Measurements from ENCODE around the gene NFIA.

NFIA gene

DNA sequence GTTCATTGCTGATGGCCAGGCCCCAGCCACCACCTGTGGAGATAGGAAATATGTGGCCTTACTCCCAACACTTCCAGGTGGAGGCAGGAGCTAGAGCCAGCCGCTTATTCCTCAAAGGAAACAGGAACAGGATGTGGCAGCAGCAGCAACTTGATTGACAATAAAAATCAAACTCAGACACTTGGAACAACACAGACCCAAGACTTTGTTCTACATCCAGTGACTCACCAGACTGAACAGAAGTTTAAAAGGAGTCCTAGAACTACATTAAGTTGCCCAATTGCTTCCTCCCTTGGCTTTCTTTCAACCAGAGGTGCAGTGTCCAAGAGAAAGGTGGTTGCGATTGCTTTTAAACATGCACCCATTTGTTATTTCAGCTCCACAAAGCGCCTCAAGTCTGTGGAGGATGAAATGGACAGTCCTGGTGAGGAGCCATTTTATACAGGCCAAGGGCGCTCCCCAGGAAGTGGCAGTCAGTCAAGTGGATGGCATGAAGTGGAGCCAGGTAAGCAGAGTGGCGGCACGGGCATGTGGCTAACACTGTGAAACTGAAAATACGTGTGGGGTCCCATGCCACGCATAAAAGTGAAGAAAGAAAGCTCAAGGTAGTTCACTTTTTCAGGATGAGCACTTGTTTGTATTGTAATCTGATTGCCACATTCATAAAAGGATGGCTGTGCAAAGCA lies 276.6 kb downstream of the NFIA start:
- Histone ChIP-seq H3K27me3 (ENCODE audit: control insufficient read depth, insufficient read depth, low read length, poor library complexity, severe bottlenecking) (no peaks in the 10 kb centered on the region), H3K36me3 (ENCODE audit: control insufficient read depth, insufficient read depth, low read length) (no peaks in the 10 kb centered on the region), H3K4me3 (ENCODE audit: insufficient read depth, low read depth, low read length) (no peak overlapping the region), H3K4me1 (ENCODE audit: control insufficient read depth, insufficient read depth, low read length) (no peaks in the 10 kb centered on the region), H3K9me3 (ENCODE audit: control insufficient read depth, low read length) (no peaks in the 10 kb centered on the region), H3K27ac (ENCODE audit: insufficient read depth, low read depth, low read length, poor library complexity, severe bottlenecking) (no peak overlapping the region)
- WGBS, 2 experiments, result 97% methylated on average over 8 of the region's 8 CpGs

DNA sequence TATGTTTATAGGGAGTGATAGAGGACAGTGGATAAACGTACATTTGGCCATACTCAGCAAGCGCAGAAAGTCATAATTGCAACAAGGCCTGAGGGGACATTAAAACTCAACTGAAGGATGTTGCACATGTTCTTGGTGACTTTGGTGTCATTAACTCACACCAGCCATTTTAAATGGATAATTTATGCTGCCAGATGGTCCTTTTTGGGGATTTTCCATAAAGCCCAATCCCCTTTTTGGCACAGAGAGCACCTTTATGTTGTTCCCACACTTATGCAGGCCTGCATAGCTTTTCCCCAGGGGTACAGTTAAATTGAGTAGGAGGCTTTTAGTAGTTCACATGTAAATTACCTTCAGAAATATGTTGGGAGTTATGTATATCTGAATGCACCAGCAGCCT lies 279.6 kb downstream of the NFIA start:
- Histone ChIP-seq H3K4me1 (ENCODE audit: control insufficient read depth, insufficient read depth, low read length) (no peaks in the 10 kb centered on the region), H3K36me3 (ENCODE audit: control insufficient read depth, insufficient read depth, low read length) (no peaks in the 10 kb centered on the region), H3K27ac (ENCODE audit: insufficient read depth, low read depth, low read length, poor library complexity, severe bottlenecking) (no peak overlapping the region), H3K4me3 (ENCODE audit: insufficient read depth, low read depth, low read length) (no peak overlapping the region), H3K27me3 (ENCODE audit: control insufficient read depth, insufficient read depth, low read length, poor library complexity, severe bottlenecking) (no peaks in the 10 kb centered on the region), H3K9me3 (ENCODE audit: control insufficient read depth, low read length) (no peaks in the 10 kb centered on the region)
- WGBS, 2 experiments, result 92 to 97% methylated on average over 2 of the region's 2 CpGs

DNA sequence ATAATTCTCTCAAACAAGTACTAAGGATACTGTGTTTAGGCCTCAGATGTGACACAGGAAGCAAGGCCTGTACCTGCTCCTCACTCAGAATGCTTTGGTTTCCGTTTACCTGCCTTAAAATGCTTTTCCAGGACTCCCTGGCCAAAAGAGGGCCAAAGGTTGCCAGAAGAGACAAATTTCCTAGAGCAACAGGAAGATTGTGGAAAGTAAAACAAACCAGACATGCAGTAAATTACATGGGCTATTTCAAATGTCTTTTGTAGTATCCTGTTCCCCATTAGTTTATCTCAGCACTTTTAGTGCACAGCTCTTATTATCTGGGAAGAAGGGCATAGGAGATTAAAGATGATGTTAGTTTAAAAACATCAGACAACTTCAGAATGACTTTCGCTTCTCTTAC lies 280.0 kb downstream of the NFIA start:
- Histone ChIP-seq H3K4me1 (ENCODE audit: control insufficient read depth, insufficient read depth, low read length) (no peaks in the 10 kb centered on the region), H3K4me3 (ENCODE audit: insufficient read depth, low read depth, low read length) (no peak overlapping the region), H3K36me3 (ENCODE audit: control insufficient read depth, insufficient read depth, low read length) (no peaks in the 10 kb centered on the region), H3K9me3 (ENCODE audit: control insufficient read depth, low read length) (no peaks in the 10 kb centered on the region), H3K27ac (ENCODE audit: insufficient read depth, low read depth, low read length, poor library complexity, severe bottlenecking) (no peak overlapping the region), H3K27me3 (ENCODE audit: control insufficient read depth, insufficient read depth, low read length, poor library complexity, severe bottlenecking) (no peaks in the 10 kb centered on the region)
- WGBS, 2 experiments, result 91 to 98% methylated on average over 2 of the region's 2 CpGs

DNA sequence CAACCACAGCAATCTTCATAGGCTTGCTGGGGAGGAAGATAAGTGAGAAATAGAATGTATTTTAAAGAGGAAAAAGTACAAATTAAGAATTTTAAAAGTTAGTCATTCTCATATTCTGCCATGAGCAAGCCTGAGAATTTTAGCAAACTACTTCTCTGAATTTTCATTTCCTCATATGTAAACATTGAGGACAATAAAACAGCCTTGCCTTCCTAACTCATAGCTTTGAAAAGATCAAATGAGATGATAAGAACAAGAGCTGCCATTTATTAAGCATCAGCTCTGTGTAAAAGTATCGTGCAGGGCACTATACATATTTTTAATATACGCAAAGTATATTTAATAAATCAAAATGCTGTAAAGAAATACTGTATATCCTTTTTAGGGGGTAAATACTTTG lies 286.0 kb downstream of the NFIA start:
- H3K4me1 ChIP-seq (ENCODE audit: control insufficient read depth, insufficient read depth, low read length), result no peaks in the 10 kb centered on the region
- no peaks in the 10 kb centered on the region for H3K27me3 ChIP-seq (ENCODE audit: control insufficient read depth, insufficient read depth, low read length, poor library complexity, severe bottlenecking)
- no peak overlapping the region for H3K27ac ChIP-seq (ENCODE audit: insufficient read depth, low read depth, low read length, poor library complexity, severe bottlenecking)
- H3K4me3 ChIP-seq (ENCODE audit: insufficient read depth, low read depth, low read length), result no peak overlapping the region
- no peaks in the 10 kb centered on the region for H3K36me3 ChIP-seq (ENCODE audit: control insufficient read depth, insufficient read depth, low read length)
- H3K9me3 ChIP-seq (ENCODE audit: control insufficient read depth, low read length), result no peaks in the 10 kb centered on the region
- no CpG with 5 or more reads among the region's 2 CpGs for WGBS, 2 experiments

DNA sequence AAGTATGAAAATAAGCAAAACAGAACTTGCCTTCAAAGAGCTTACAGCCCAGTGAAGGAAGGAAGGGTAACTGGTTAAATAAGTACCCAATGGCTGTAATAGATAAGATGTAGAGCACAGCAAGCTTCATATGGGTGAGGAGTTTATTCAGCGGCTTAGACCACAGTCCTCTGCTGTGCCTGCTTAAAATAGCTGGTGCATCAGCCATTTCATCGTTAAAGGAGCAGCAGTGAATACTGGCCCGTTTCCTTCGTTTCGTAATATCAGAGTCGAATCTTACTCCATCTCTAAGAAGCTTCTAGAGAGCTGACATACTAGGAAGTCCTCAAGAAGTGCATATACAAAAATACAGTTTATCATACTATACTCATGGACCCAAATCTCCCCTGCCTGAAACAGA lies 286.5 kb downstream of the NFIA start:
- Histone ChIP-seq H3K27me3 (ENCODE audit: control insufficient read depth, insufficient read depth, low read length, poor library complexity, severe bottlenecking) (no peaks in the 10 kb centered on the region), H3K36me3 (ENCODE audit: control insufficient read depth, insufficient read depth, low read length) (no peaks in the 10 kb centered on the region), H3K4me3 (ENCODE audit: insufficient read depth, low read depth, low read length) (no peak overlapping the region), H3K4me1 (ENCODE audit: control insufficient read depth, insufficient read depth, low read length) (no peaks in the 10 kb centered on the region), H3K9me3 (ENCODE audit: control insufficient read depth, low read length) (no peaks in the 10 kb centered on the region), H3K27ac (ENCODE audit: insufficient read depth, low read depth, low read length, poor library complexity, severe bottlenecking) (no peak overlapping the region)
- WGBS, 2 experiments, result 89 to 94% methylated on average over 6 of the region's 6 CpGs

DNA sequence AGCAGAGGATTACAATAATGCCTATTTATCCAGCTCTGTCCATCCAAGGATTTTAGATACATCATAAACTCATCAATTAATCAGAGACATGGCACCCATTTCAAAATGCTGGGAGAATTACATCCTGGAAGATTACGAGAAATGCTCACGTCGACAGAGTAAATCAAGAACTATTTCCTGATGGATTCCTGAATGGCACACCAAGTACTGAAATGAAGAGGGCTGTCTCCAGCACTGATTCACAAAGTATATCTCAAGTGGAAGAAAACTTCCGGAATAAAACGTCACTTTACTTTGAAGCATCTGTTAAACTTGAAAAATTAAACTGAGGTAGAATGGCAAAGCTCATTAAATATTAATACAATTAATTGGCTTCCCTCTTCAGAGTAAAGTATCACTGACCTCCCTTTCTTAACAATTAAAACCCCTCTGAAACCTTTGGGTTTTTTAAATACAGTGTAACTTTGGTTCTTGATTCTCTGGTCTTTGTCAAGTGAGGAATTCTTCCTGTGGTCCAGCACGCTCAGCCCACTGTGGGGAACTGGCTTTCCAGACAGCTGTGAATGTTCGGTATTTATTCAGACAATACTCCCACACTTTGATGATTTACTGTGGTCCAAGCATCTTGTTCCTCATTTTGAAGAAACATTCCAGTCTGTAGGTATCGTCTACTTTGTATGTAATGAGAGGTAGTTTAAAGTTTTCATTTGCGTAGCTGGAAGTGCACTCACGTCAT lies 288.0 kb downstream of the NFIA start:
- H3K9me3 ChIP-seq (ENCODE audit: control insufficient read depth, low read length), result no peaks in the 10 kb centered on the region
- H3K36me3 ChIP-seq (ENCODE audit: control insufficient read depth, insufficient read depth, low read length), result no peaks in the 10 kb centered on the region
- H3K4me3 ChIP-seq (ENCODE audit: insufficient read depth, low read depth, low read length), result no peak overlapping the region
- H3K27me3 ChIP-seq (ENCODE audit: control insufficient read depth, insufficient read depth, low read length, poor library complexity, severe bottlenecking), result no peaks in the 10 kb centered on the region
- H3K27ac ChIP-seq (ENCODE audit: insufficient read depth, low read depth, low read length, poor library complexity, severe bottlenecking), result no peak overlapping the region
- 96 to 98% methylated on average over 10 of the region's 10 CpGs for WGBS, 2 experiments
- no peaks in the 10 kb centered on the region for H3K4me1 ChIP-seq (ENCODE audit: control insufficient read depth, insufficient read depth, low read length)

DNA sequence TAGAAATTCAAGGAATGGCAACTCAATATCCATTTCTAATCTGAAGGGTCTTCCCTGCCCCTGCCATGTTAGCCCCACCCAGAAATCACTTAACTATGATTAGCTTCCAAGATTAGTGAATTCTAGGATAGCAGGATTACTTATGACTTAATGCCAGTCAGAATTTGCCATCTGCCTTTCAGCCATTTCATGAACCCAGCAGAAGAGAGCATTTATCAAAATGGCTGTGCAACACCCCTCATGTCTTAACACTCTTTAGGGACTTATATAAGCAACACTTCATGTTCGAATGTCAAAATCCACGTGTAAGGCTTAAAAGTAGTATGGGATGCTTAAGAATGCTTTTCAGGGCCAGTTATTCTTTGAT lies 288.5 kb downstream of the NFIA start:
- Histone ChIP-seq H3K9me3 (ENCODE audit: control insufficient read depth, low read length) (no peaks in the 10 kb centered on the region), H3K27me3 (ENCODE audit: control insufficient read depth, insufficient read depth, low read length, poor library complexity, severe bottlenecking) (no peaks in the 10 kb centered on the region), H3K4me1 (ENCODE audit: control insufficient read depth, insufficient read depth, low read length) (no peaks in the 10 kb centered on the region), H3K4me3 (ENCODE audit: insufficient read depth, low read depth, low read length) (no peak overlapping the region), H3K27ac (ENCODE audit: insufficient read depth, low read depth, low read length, poor library complexity, severe bottlenecking) (no peak overlapping the region), H3K36me3 (ENCODE audit: control insufficient read depth, insufficient read depth, low read length) (no peaks in the 10 kb centered on the region)
- WGBS, 2 experiments, result 75 to 97% methylated on average over 2 of the region's 2 CpGs

DNA sequence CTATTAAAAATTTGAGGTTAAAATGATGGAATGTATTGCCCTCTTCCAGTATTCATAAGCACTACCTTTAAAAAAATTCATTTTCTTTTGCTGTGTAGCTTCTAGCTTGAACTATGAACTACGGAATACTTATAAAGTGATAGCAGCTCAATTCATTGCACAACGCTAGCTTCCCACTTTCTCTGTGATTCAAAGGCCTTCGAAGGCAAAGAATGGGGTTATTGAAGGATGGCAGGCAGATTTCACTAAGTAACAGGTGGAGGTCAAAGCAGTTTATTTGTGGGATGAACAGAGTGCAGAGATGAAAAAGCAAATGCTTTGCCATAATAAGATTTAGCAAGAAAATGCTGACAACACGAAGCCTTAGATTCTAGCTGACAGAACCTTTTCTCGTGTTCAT lies 290.6 kb downstream of the NFIA start:
- Histone ChIP-seq H3K9me3 (ENCODE audit: control insufficient read depth, low read length) (no peaks in the 10 kb centered on the region), H3K27ac (ENCODE audit: insufficient read depth, low read depth, low read length, poor library complexity, severe bottlenecking) (no peak overlapping the region), H3K4me3 (ENCODE audit: insufficient read depth, low read depth, low read length) (no peak overlapping the region), H3K27me3 (ENCODE audit: control insufficient read depth, insufficient read depth, low read length, poor library complexity, severe bottlenecking) (no peaks in the 10 kb centered on the region), H3K36me3 (ENCODE audit: control insufficient read depth, insufficient read depth, low read length) (no peaks in the 10 kb centered on the region), H3K4me1 (ENCODE audit: control insufficient read depth, insufficient read depth, low read length) (no peaks in the 10 kb centered on the region)
- WGBS, 2 experiments, result 89 to 95% methylated on average over 5 of the region's 5 CpGs

DNA sequence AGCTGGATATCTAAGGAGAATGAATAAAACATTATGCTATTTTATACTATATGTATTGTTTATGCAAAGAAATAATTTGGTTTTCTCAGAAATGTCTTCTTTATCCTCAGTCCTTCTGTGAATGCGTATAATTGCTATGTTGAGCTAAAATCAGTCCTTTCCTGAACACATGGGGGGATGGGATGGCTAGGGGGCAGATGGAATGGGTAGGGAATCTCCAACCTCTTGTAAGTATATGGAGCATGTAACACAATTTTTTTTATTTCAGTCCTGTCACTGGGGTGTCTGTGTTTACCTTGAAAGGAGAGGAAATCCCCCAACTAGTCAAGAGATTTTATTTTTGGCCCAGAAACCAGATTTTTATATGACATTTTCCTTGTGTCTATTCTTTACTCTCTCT lies 291.8 kb downstream of the NFIA start:
- H3K4me1 ChIP-seq (ENCODE audit: control insufficient read depth, insufficient read depth, low read length), result no peaks in the 10 kb centered on the region
- H3K27ac ChIP-seq (ENCODE audit: insufficient read depth, low read depth, low read length, poor library complexity, severe bottlenecking), result no peak overlapping the region
- H3K27me3 ChIP-seq (ENCODE audit: control insufficient read depth, insufficient read depth, low read length, poor library complexity, severe bottlenecking), result no peaks in the 10 kb centered on the region
- H3K36me3 ChIP-seq (ENCODE audit: control insufficient read depth, insufficient read depth, low read length), result no peaks in the 10 kb centered on the region
- H3K9me3 ChIP-seq (ENCODE audit: control insufficient read depth, low read length), result no peaks in the 10 kb centered on the region
- 92 to 95% methylated on average over 1 of the region's 1 CpG for WGBS, 2 experiments
- H3K4me3 ChIP-seq (ENCODE audit: insufficient read depth, low read depth, low read length), result no peak overlapping the region

DNA sequence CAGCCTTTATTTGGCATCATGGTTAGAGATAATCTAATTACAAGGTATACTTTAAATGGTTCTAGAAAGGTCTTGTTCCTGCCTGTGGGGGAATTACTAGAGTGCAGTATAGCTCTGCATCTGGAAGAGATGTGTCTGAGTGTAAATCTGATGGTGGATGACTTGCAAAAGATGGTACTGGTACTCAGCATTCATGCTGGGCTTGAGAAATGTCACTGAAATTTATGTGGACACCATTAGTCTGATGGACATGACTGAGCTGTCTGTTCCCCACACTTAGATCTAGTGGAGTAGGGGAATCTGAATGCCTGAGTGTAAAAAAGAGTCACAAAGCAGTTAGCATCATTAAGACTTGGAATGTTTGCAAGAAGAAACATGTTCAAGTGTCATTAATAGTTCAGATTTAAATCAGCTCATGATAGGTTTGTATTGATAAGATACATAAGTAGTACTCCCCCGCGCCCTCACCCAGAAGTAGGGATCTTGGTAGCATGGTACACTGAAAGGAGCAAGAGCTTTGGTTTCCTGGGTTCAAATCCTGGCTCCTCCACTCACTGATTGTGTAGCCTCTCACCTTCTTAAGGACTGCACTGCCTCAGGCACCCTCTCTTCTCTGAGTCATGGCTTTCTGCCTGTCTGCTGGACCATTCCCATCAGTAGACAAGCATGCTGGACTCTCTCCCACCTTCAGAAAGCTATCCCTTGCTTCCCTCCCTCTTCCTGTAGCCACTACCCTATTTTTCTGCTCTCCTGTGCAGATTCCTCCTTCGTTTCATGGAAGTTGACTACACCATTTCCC lies 292.9 kb downstream of the NFIA start:
- H3K9me3 ChIP-seq (ENCODE audit: control insufficient read depth, low read length), result no peaks in the 10 kb centered on the region
- 95 to 97% methylated on average over 3 of the region's 3 CpGs for WGBS, 2 experiments
- no peaks in the 10 kb centered on the region for H3K27me3 ChIP-seq (ENCODE audit: control insufficient read depth, insufficient read depth, low read length, poor library complexity, severe bottlenecking)
- H3K36me3 ChIP-seq (ENCODE audit: control insufficient read depth, insufficient read depth, low read length), result no peaks in the 10 kb centered on the region
- H3K4me1 ChIP-seq (ENCODE audit: control insufficient read depth, insufficient read depth, low read length), result no peaks in the 10 kb centered on the region
- H3K4me3 ChIP-seq (ENCODE audit: insufficient read depth, low read depth, low read length), result no peak overlapping the region
- H3K27ac ChIP-seq (ENCODE audit: insufficient read depth, low read depth, low read length, poor library complexity, severe bottlenecking), result no peak overlapping the region

Data from ectodermal cell (in vitro differentiated cells).